ENCODE results near the gene CBX2. TPM values are rescaled to one million over a fixed set of nuclear protein-coding genes. Genes with fewer than 3 reads are reported as not detected.

The CBX2 gene
- total RNA-seq, 1 donor from 2014 or later, result 9.9 TPM

DNA sequence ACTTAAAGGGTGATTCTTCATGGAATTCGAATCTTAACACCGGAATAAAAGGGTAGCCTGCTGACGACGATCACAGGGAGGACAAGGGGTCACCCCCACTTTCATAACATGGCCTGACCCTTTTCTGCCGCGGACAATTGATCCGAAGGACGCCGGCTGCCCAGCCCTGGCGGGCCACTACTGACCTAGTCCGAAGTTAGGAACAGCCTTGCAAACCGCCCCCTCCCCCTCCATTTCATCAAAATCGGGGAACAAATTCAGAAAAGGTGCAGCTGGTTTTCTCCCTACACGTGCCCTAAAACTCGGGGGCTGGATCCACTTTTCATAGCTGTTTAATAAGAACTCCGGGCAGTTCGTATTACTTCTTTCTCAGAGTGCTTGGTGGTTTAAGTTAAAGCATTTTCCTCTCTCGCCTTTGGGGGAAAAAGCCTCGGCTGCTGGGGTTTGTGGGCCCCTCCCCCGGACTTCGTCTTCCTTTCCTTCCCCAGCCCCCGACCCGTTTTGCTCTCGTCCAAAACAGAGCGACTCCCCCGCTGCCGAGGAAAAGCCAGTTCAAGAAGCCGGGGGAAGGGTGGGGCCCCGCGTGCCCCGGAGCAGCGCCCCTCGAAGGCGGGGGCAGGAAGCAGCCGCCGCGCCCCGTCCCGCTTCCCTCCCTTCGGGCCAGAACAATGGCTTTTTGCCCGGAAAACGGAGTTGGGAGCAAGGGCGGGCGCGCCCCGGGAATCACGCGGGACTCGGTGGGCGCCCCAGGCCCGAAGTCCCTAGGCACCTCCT, 641 bp upstream of the CBX2 start:
- Mint-ChIP-seq H3K4me3 (ENCODE audit: unreplicated experiment) (peak overlapping the region; percentile 68), H3K27me3 (ENCODE audit: unreplicated experiment) (peaks cover 42% of the 10 kb centered on the region), H3K9me3 (ENCODE audit: unreplicated experiment) (no peaks in the 10 kb centered on the region), H3K36me3 (ENCODE audit: unreplicated experiment) (peaks cover under 1% of the 10 kb centered on the region), H3K27ac (ENCODE audit: unreplicated experiment) (peak overlapping the region; percentile 52), H3K4me1 (ENCODE audit: unreplicated experiment) (peaks cover 13% of the 10 kb centered on the region)
- DNase-seq (ENCODE audit: extremely low spot score, unreplicated experiment), result peak; percentile 88
- TF ChIP-seq, protein P1, sequence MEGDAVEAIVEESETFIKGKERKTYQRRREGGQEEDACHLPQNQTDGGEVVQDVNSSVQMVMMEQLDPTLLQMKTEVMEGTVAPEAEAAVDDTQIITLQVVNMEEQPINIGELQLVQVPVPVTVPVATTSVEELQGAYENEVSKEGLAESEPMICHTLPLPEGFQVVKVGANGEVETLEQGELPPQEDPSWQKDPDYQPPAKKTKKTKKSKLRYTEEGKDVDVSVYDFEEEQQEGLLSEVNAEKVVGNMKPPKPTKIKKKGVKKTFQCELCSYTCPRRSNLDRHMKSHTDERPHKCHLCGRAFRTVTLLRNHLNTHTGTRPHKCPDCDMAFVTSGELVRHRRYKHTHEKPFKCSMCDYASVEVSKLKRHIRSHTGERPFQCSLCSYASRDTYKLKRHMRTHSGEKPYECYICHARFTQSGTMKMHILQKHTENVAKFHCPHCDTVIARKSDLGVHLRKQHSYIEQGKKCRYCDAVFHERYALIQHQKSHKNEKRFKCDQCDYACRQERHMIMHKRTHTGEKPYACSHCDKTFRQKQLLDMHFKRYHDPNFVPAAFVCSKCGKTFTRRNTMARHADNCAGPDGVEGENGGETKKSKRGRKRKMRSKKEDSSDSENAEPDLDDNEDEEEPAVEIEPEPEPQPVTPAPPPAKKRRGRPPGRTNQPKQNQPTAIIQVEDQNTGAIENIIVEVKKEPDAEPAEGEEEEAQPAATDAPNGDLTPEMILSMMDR (IDR thresholded peaks at IDR 0.05), result peak; percentile 50

DNA sequence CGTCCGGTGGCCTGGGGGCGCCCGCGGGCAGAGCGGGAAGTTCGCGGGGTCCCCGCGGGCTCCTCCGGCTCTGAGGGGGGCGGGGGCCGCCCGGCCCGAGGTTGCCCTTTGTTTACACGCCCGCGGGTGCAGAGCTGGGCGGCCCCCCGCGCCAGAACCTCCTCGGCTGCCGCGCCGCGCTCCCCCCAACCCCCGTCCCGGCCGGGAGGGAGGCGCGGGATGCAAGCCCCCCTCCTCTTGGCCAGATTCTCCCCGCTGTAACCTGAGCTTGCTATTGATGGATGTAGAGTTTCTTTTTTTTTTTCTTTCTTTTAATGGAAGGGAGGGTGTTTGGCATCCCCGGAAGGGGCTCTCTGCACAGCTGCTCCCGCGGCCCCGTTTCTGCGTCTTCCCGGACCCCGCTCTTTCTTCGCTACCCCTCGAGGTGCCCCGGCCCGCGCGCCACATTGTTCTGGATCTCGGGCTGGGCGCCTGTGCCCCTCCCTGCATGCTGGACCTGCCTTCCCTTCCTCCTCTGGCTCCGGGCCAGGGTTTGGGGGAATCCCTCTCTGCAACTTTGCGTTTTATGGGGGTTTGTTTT, 646 bp downstream of the CBX2 start:
- H3K4me3 Mint-ChIP-seq (ENCODE audit: unreplicated experiment), result peak overlapping the region; percentile 85
- no peak overlapping the region for H3K27ac Mint-ChIP-seq (ENCODE audit: unreplicated experiment)
- H3K4me1 Mint-ChIP-seq (ENCODE audit: unreplicated experiment), result peaks cover 13% of the 10 kb centered on the region
- DNase-seq (ENCODE audit: extremely low spot score, unreplicated experiment), result no peak
- H3K36me3 Mint-ChIP-seq (ENCODE audit: unreplicated experiment), result peaks cover 8% of the 10 kb centered on the region
- H3K27me3 Mint-ChIP-seq (ENCODE audit: unreplicated experiment), result peaks cover 33% of the 10 kb centered on the region
- TF ChIP-seq, protein P1 (IDR thresholded peaks at IDR 0.05), result no peak
- no peaks in the 10 kb centered on the region for H3K9me3 Mint-ChIP-seq (ENCODE audit: unreplicated experiment)

DNA sequence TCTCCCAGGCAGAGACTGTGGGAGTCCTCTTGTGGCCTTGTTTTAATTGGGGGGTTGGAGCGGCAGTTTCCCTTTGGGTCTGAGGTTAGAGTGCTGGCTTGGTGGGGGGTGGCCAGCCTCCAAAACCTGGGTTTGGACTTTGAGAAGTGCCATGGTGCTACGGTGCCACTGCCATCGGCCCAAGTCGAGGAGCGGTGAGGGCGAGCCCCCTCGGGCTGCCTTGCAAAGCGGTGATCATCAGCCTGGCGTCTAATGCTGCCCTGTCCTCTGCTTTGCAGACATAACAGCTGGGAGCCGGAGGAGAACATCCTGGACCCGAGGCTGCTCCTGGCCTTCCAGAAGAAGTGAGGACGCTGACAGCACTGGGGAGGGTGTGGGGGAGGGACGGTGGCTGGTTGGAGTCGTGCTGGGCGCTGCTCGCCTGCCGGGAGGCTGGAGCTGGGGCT, 1.2 kb downstream of the CBX2 start:
- H3K27me3 Mint-ChIP-seq (ENCODE audit: unreplicated experiment), result peaks cover 28% of the 10 kb centered on the region
- peaks cover 13% of the 10 kb centered on the region for H3K4me1 Mint-ChIP-seq (ENCODE audit: unreplicated experiment)
- H3K9me3 Mint-ChIP-seq (ENCODE audit: unreplicated experiment), result no peaks in the 10 kb centered on the region
- H3K4me3 Mint-ChIP-seq (ENCODE audit: unreplicated experiment), result peak overlapping the region; percentile 85
- peaks cover 9% of the 10 kb centered on the region for H3K36me3 Mint-ChIP-seq (ENCODE audit: unreplicated experiment)
- no peak for DNase-seq (ENCODE audit: extremely low spot score, unreplicated experiment)
- no peak overlapping the region for H3K27ac Mint-ChIP-seq (ENCODE audit: unreplicated experiment)
- TF ChIP-seq, protein P1 (IDR thresholded peaks at IDR 0.05), result no peak

DNA sequence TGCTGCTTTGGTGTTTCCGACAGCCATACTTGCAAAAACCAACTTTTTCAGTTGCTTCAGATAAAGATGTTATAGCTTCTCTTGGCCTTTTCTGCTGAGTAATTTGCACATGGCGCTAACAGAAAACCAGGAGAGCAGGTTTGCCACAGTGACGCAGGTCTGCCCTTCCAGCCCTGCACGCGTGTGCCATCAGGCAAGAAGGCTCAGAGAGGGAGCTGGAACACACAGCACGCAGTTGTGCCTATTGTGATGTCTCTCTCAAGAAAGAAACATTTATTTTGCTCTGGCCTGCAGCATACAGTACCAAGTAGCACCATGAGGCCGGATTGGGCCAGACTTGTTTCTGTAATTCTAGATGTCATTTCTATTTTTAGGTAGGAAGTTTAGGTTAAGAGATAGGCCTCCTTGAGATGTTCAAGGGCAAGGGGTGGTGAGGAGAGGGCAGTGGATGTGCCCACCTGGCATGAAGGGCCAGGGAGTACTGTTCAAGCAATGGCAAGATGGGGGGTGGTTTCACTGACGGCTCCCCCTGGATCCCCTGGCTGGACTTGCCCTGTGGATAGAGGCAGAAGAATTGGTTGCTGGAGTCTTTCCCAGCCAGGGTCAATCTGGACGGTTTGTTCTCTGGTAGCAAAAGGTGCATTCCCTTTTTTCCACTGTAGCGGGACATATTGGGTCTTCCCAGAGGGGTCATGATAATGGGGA, 1.9 kb downstream of the CBX2 start:
- H3K27me3 Mint-ChIP-seq (ENCODE audit: unreplicated experiment), result peaks cover 21% of the 10 kb centered on the region
- H3K36me3 Mint-ChIP-seq (ENCODE audit: unreplicated experiment), result peaks cover 9% of the 10 kb centered on the region
- H3K27ac Mint-ChIP-seq (ENCODE audit: unreplicated experiment), result no peak overlapping the region
- H3K4me1 Mint-ChIP-seq (ENCODE audit: unreplicated experiment), result peaks cover 13% of the 10 kb centered on the region
- DNase-seq (ENCODE audit: extremely low spot score, unreplicated experiment), result no peak
- TF ChIP-seq, protein P1 (IDR thresholded peaks at IDR 0.05), result no peak
- peak overlapping the region; percentile 85 for H3K4me3 Mint-ChIP-seq (ENCODE audit: unreplicated experiment)
- no peaks in the 10 kb centered on the region for H3K9me3 Mint-ChIP-seq (ENCODE audit: unreplicated experiment)
